GM10248 (cell line): Measurements from ENCODE around the gene RNF187.
A peak's percentile ranks its signal among the peaks of the same experiment; 100 is the strongest.

Experiments
- CTCF ChIA-PET: fragments of 300-600 bp; sonication (Branson Sonifier 250); formaldehyde crosslinking; extraction: SDS; loops from one replicate; lab custom pipeline; 2021; ENCODE audit warnings: antibody characterized with exemption; lab: Yijun Ruan, JAX
- POLR2A ChIA-PET: fragments of 350-650 bp; sonication (Branson Sonifier 250); formaldehyde crosslinking; extraction: SDS; loops from one replicate; lab custom pipeline; 2020; ENCODE audit warnings: antibody characterized with exemption; lab: Yijun Ruan, JAX
- DNase-seq: peaks from one replicate; pipeline ENCODE4 v3.0.0; 2012; ENCODE audit errors: extremely low spot score
- CTCF ChIP-seq: IDR thresholded peaks from 2 replicates; pipeline ENCODE4 v1.5.1; 2012; ENCODE audit warnings: mild to moderate bottlenecking, low read depth; ENCODE audit errors: extremely low read depth, missing control alignments, control extremely low read depth

The RNF187 gene

GRCh38 chr1:228459091-228459993, 27.8 kb upstream of the RNF187 start:
- peak; percentile 61 for TF ChIP-seq CTCF
- peak; percentile 66 for DNase-seq
- POLR2A ChIA-PET: interaction anchor here (0.6 kb wide), 1 partner anchor 52 kb away, joined by 6 read pairs; the partner anchor contains the start of gene TRIM11
- CTCF ChIA-PET: interaction anchor here (0.8 to 1.8 kb wide), 8 partner anchors 10 to 769 kb away, joined by 3 to 9 read pairs (median 4); no protein-coding TSS in a partner anchor

- no peak for TF ChIP-seq CTCF
- POLR2A ChIA-PET: no interaction called here
- CTCF ChIA-PET: interaction anchor here (4.2 kb wide), 1 partner anchor 12 kb away, joined by 17 read pairs; no protein-coding TSS in a partner anchor
- no peak for DNase-seq
Observed at GRCh38 chr1:228460821-228461220, 26.4 kb upstream of the RNF187 start.

GRCh38 chr1:228462560-228462959, 24.6 kb upstream of the RNF187 start:
- no peak for TF ChIP-seq CTCF
- no peak for DNase-seq
- CTCF ChIA-PET: interaction anchor here (2.0 to 4.2 kb wide), 2 partner anchors 10 to 13 kb away, joined by 4 to 17 read pairs; no protein-coding TSS in a partner anchor
- POLR2A ChIA-PET: no interaction called here

DNA sequence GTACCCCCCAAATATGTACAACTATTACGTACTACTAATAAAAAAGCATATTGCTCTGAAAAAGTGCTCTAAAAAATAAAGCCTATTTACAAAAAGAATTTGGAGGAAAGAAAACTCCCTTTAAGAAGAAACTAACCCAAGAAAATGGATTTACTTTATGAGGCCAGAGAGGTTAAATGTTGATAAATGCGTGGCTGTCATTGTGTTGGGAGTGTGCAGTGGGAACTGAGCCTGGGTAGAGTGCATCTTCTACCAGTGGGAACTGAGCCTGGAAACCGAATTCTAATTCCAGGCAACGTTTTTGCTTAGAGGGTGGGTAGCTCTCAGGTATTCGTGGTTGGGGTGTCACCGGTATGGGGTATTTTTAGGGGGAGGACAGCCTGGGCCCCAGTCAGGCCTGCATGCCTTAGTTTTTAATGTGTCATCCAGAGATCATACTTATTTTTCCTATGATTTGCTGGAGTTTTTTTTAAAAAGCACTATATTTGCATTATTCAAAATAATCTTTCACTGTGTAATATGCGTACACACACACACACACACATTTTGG, 24.1 kb upstream of the RNF187 start:
- POLR2A ChIA-PET: no interaction called here
- CTCF ChIA-PET: interaction anchor here (1.6 to 4.2 kb wide), 4 partner anchors 10 to 14 kb away, joined by 4 to 17 read pairs (median 6); no protein-coding TSS in a partner anchor
- TF ChIP-seq CTCF: no peak
- DNase-seq: no peak

- CTCF ChIA-PET: interaction anchor here (1.6 to 4.2 kb wide), 4 partner anchors 9 to 14 kb away, joined by 4 to 17 read pairs (median 6); no protein-coding TSS in a partner anchor
- POLR2A ChIA-PET: no interaction called here
- peak; percentile 16 for TF ChIP-seq CTCF
- peak; percentile 53 for DNase-seq
Observed at GRCh38 chr1:228463559-228464455, 23.4 kb upstream of the RNF187 start.
